ENCODE results near the gene MECP2. TPM values are rescaled to one million over a fixed set of nuclear protein-coding genes. Genes with fewer than 3 reads are reported as not detected.

Gene MECP2
- total RNA-seq, 4 donors from 2014 or later = 22.1 to 53.1 (median 37.8) TPM

DNA sequence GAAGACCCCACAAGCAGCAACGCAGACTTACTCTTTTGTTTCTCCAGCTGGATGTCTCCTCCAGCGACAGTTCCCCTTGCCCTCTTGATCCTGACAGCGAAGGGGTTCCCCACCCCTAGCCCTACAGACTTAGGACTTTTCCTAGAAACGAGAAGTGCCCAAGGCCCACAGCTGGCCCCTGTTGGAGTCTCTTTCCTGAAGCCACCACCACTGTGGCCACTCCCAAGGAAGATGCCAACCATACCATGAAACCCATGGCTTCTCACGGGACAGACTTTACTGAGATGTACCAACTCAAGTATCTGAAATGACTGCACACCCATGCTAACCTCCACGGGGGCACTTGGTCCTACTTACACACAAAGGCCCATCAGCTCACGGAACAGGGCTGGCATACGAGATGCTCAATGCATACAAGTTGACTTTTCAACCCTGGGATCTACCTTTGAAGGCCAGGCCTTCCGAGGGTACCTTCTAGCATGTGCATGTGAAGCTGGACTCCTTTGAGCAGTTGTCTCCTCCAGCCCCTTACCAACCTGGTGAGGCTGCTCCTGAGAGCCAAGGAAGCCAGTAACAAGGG lies 76.9 kb downstream of the MECP2 start:
- Histone ChIP-seq H3K27me3 (no peaks in the 10 kb centered on the region), H3K27ac (peak overlapping the region; percentile 92 to 96 (median 94)), H3K4me3 (peak overlapping the region in 3 of 4 donors; percentile 58 to 67 (median 61)), H3K36me3 (no peaks in the 10 kb centered on the region), H3K4me1 (peaks cover 0 to 24% (median 7%) of the 10 kb centered on the region in 4 donors), H3K9me3 (no peaks in the 10 kb centered on the region)
- WGBS, 2 donors (ENCODE audit: low coverage in 1 of 2) = 75% methylated on average over 9 of the region's 9 CpGs; no CpG with 5 or more reads in 1 of the 2 donors
- no peak for DNase-seq
- in situ Hi-C loops (cut with MboI; ENCODE audit: low pct_ligation_motif_present in 1 of 4, low pct_unique_long_range_greater_than_20kb in 1 of 4, low sequenced_read_pairs in 3 of 4) = no loop called here
- TF ChIP-seq EP300 (IDR thresholded peaks at IDR 0.05; ENCODE audit: low read depth) = no peak
- no peak for TF ChIP-seq POLR2A (IDR thresholded peaks at IDR 0.05)
- TF ChIP-seq POLR2AphosphoS5 (IDR thresholded peaks at IDR 0.05) = no peak
- TF ChIP-seq CTCF (IDR thresholded peaks at IDR 0.05) = no peak
- intact Hi-C loops (cut with DNase I; ENCODE audit: low total_unique reads) = no loop called here

GRCh38 chrX:154019633-154020528 lies 77.6 kb downstream of the MECP2 start, which contains the start of gene IRAK1:
TSS of gene IRAK1 (minus strand) at chrX:154019902. CDS start at chrX:154019812, 90 bp downstream.
- H3K36me3 ChIP-seq = no peaks in the 10 kb centered on the region
- DNase-seq = peak; percentile 67
- peaks cover 0 to 24% (median 7%) of the 10 kb centered on the region in 4 donors for H3K4me1 ChIP-seq
- in situ Hi-C loops (cut with MboI; ENCODE audit: low pct_ligation_motif_present in 1 of 4, low pct_unique_long_range_greater_than_20kb in 1 of 4, low sequenced_read_pairs in 3 of 4) (no loop called here), intact Hi-C loops (cut with DNase I; ENCODE audit: low total_unique reads) (no loop called here)
- 54% methylated on average over 63 of the region's 99 CpGs; no CpG with 5 or more reads in 1 of the 2 donors for WGBS, 2 donors (ENCODE audit: low coverage in 1 of 2)
- H3K9me3 ChIP-seq = no peaks in the 10 kb centered on the region
- TF ChIP-seq POLR2A (IDR thresholded peaks at IDR 0.05) (peak; percentile 39), POLR2AphosphoS5 (IDR thresholded peaks at IDR 0.05) (no peak), EP300 (IDR thresholded peaks at IDR 0.05; ENCODE audit: low read depth) (no peak)
- peak within 1 kb of the TSS; percentile 43 to 67 (median 60) for H3K4me3 ChIP-seq
- peak within 1 kb of the TSS; percentile 92 to 96 (median 94) for H3K27ac ChIP-seq
- no peaks in the 10 kb centered on the region for H3K27me3 ChIP-seq

DNA sequence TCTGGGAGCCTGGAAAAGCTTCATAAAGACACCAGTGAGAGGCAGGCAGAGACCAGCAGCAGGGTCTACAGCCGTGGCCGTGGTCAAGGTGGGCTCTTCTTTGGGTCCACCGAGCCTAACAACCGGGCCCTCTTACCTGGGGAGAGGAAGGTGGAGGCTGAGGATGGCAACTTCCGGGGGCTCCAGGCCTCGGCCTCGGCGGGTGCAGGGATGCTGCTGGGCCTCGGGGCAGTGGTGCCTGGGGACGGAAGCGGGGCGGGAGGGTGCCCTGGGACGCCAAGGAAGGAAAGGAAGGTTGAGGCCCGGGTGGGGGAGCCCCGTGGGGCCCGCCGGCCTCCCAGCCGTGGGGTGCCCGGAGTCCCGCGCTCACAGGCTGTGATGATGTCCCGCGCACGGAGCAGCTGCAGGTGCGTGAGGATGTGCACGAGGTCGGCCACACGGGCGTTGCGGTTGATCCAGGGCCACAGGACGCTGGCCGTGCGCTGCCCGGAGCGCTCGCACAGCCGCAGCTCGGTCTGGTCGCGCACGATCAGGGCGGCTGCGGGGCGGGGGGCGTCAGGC lies 78.4 kb downstream of the MECP2 start:
- Histone ChIP-seq H3K4me3 (peak overlapping the region; percentile 43 to 67 (median 59)), H3K9me3 (no peaks in the 10 kb centered on the region), H3K27ac (peak overlapping the region; percentile 87 to 96 (median 94)), H3K27me3 (no peaks in the 10 kb centered on the region), H3K4me1 (peaks cover 0 to 24% (median 7%) of the 10 kb centered on the region in 4 donors), H3K36me3 (no peaks in the 10 kb centered on the region)
- in situ Hi-C loops (cut with MboI; ENCODE audit: low pct_ligation_motif_present in 1 of 4, low pct_unique_long_range_greater_than_20kb in 1 of 4, low sequenced_read_pairs in 3 of 4) (no loop called here), intact Hi-C loops (cut with DNase I; ENCODE audit: low total_unique reads) (no loop called here)
- DNase-seq = peak; percentile 21
- 58% methylated on average over 23 of the region's 45 CpGs; no CpG with 5 or more reads in 1 of the 2 donors for WGBS, 2 donors (ENCODE audit: low coverage in 1 of 2)
- TF ChIP-seq EP300 (IDR thresholded peaks at IDR 0.05; ENCODE audit: low read depth) (no peak), CTCF (IDR thresholded peaks at IDR 0.05) (no peak), POLR2AphosphoS5 (IDR thresholded peaks at IDR 0.05) (no peak), POLR2A (IDR thresholded peaks at IDR 0.05) (no peak)

DNA sequence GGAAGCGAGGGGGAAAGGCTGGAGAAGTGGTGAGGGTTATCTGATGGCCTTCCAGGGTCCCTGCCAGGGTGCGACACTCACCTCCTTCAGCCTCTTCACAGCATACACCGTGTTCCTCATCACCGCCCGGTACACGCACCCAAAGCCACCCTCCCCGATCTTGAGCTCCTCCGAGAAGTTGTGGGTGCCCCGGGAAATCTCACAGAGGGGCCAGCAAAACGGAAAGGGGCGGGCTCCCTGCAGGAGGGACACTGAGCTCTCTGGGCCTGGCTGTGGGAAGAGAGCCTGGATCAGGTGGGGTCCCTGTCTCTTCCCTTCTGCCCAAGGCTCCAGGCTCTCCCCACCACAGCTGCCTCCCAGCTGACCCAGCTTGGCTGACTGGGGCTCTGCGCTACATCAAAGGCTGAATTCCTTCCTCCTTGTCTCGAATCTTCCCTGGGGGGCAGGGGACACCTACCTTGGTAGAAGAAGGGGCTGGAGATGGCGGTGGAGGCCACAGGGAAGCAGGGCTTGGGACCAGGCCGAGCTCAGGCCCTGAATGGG lies 78.9 kb downstream of the MECP2 start:
- TF ChIP-seq POLR2A (IDR thresholded peaks at IDR 0.05) = no peak
- no peak for TF ChIP-seq EP300 (IDR thresholded peaks at IDR 0.05; ENCODE audit: low read depth)
- TF ChIP-seq POLR2AphosphoS5 (IDR thresholded peaks at IDR 0.05) = no peak
- TF ChIP-seq CTCF (IDR thresholded peaks at IDR 0.05) = no peak
- Histone ChIP-seq H3K27me3 (no peaks in the 10 kb centered on the region), H3K4me3 (peak overlapping the region; percentile 43 to 67 (median 59)), H3K4me1 (peaks cover 0 to 27% (median 9%) of the 10 kb centered on the region in 4 donors), H3K36me3 (no peaks in the 10 kb centered on the region), H3K9me3 (no peaks in the 10 kb centered on the region), H3K27ac (peak overlapping the region; percentile 87 to 96 (median 94))
- in situ Hi-C loops (cut with MboI; ENCODE audit: low pct_ligation_motif_present in 1 of 4, low pct_unique_long_range_greater_than_20kb in 1 of 4, low sequenced_read_pairs in 3 of 4) = no loop called here
- intact Hi-C loops (cut with DNase I; ENCODE audit: low total_unique reads) = no loop called here
- DNase-seq = no peak
- 69% methylated on average over 15 of the region's 15 CpGs; no CpG with 5 or more reads in 1 of the 2 donors for WGBS, 2 donors (ENCODE audit: low coverage in 1 of 2)
